WTC11 (cell line): ENCODE measurements around the gene MSI2. TPM values are rescaled to one million over a fixed set of nuclear protein-coding genes. Genes with fewer than 3 reads are reported as not detected.
A peak's percentile ranks its signal among the peaks of the same experiment; 100 is the strongest.

Experiments
- ATAC-seq: fragments of 200-7000 bp; cut with Tn5 transposase; 2 replicates; pipeline ENCODE4 v1.10.0; 2021; ENCODE audit warnings: mild to moderate bottlenecking, moderate library complexity
- CTCF ChIA-PET: fragments of 300-600 bp; sonication (Branson Sonifier 250); formaldehyde crosslinking; loops from one replicate; lab custom pipeline; 2021; ENCODE audit warnings: antibody characterized with exemption; lab: Charles Lee
- POLR2A ChIA-PET: fragments of 350-600 bp; sonication (Branson Sonifier 250); formaldehyde crosslinking; loops from one replicate; lab custom pipeline; 2021; ENCODE audit warnings: antibody characterized with exemption; lab: Charles Lee
- DNase-seq: peaks from one replicate; pipeline ENCODE4 v3.0.0; 2021; ENCODE audit warnings: low spot score
- H3K27ac Mint-ChIP-seq: 2 replicates; pipeline ENCODE4 v1.8.0; 2021; ENCODE audit warnings: mixed read lengths
- H3K27me3 Mint-ChIP-seq: 2 replicates; pipeline ENCODE4 v1.8.0; 2021; ENCODE audit warnings: low read depth, mild to moderate bottlenecking, moderate library complexity, mixed read lengths
- H3K36me3 Mint-ChIP-seq: 2 replicates; pipeline ENCODE4 v1.8.0; 2021; ENCODE audit warnings: mixed read lengths
- H3K4me1 Mint-ChIP-seq: 2 replicates; pipeline ENCODE4 v1.8.0; 2022; ENCODE audit warnings: mixed read lengths
- H3K4me3 Mint-ChIP-seq: 2 replicates; pipeline ENCODE4 v1.8.0; 2021; ENCODE audit warnings: mild to moderate bottlenecking, moderate library complexity, mixed read lengths
- H3K9me3 Mint-ChIP-seq: 2 replicates; pipeline ENCODE4 v1.8.0; 2021; ENCODE audit warnings: mixed read lengths
- ATF3 ChIP-seq: sonication (generic); formaldehyde crosslinking; conservative IDR thresholded peaks from 2 replicates; pipeline ENCODE4 v1.8.1; 2022; ENCODE audit warnings: mild to moderate bottlenecking, missing genetic modification reagents
- FOXK1 ChIP-seq: sonication (generic); formaldehyde crosslinking; IDR thresholded peaks from 2 replicates; pipeline ENCODE4 v1.8.0; 2022; ENCODE audit warnings: mild to moderate bottlenecking, moderate library complexity, missing genetic modification reagents
- GABPB1 ChIP-seq: sonication (generic); formaldehyde crosslinking; IDR thresholded peaks from 2 replicates; pipeline ENCODE4 v1.8.1; 2023; ENCODE audit warnings: mild to moderate bottlenecking, missing genetic modification reagents
- GRHL2 ChIP-seq: fragments of 250-450 bp; sonication (Bioruptor Pico); IDR thresholded peaks from 2 replicates; pipeline ENCODE4 v1.8.0; 2022; ENCODE audit warnings: mild to moderate bottlenecking, moderate library complexity; ENCODE audit not compliant: insufficient replicate concordance, severe bottlenecking
- IRF2 ChIP-seq: sonication (generic); formaldehyde crosslinking; IDR thresholded peaks from 2 replicates; pipeline ENCODE4 v1.8.0; 2022; ENCODE audit warnings: low read depth, missing genetic modification reagents, borderline replicate concordance
- RELA ChIP-seq: sonication (generic); formaldehyde crosslinking; IDR thresholded peaks from 2 replicates; pipeline ENCODE4 v1.8.1; 2022; ENCODE audit warnings: missing genetic modification reagents, mild to moderate bottlenecking, borderline replicate concordance
- RORB ChIP-seq: fragments of 250-450 bp; sonication (Bioruptor Pico); IDR thresholded peaks from 2 replicates; pipeline ENCODE4 v1.9.0; 2021; ENCODE audit warnings: mild to moderate bottlenecking
- ZBTB21 ChIP-seq: sonication (generic); formaldehyde crosslinking; IDR thresholded peaks from 2 replicates; pipeline ENCODE4 v1.8.1; 2023; ENCODE audit warnings: mild to moderate bottlenecking, missing genetic modification reagents, borderline replicate concordance
- ZNF138 ChIP-seq: sonication (generic); formaldehyde crosslinking; conservative IDR thresholded peaks from 2 replicates; pipeline ENCODE4 v1.8.1; 2022; ENCODE audit warnings: mild to moderate bottlenecking, moderate library complexity, missing genetic modification reagents
- ZNF396 ChIP-seq: fragments of 250-450 bp; sonication (Bioruptor Pico); IDR thresholded peaks from 2 replicates; pipeline ENCODE4 v1.8.0; 2021; ENCODE audit warnings: mild to moderate bottlenecking, moderate library complexity, borderline replicate concordance
- ZNF671 ChIP-seq: fragments of 250-450 bp; sonication (Bioruptor Pico); IDR thresholded peaks from 2 replicates; pipeline ENCODE4 v1.8.0; 2021; ENCODE audit warnings: mild to moderate bottlenecking
- total RNA-seq: library from RNA; stranded (reverse); gene quantifications from 3 replicates; pipeline ENCODE4 v1.2.3, GENCODE V29; 2021
- TF ChIP-seq, protein P1 (sequence below): sonication (generic); formaldehyde crosslinking; conservative IDR thresholded peaks from 2 replicates; pipeline ENCODE4 v1.8.1; 2023; ENCODE audit warnings: mild to moderate bottlenecking, low read depth, missing genetic modification reagents, moderate library complexity

MSI2 gene
- total RNA-seq, 1 experiment from 2014 or later, result 82.1 TPM

DNA sequence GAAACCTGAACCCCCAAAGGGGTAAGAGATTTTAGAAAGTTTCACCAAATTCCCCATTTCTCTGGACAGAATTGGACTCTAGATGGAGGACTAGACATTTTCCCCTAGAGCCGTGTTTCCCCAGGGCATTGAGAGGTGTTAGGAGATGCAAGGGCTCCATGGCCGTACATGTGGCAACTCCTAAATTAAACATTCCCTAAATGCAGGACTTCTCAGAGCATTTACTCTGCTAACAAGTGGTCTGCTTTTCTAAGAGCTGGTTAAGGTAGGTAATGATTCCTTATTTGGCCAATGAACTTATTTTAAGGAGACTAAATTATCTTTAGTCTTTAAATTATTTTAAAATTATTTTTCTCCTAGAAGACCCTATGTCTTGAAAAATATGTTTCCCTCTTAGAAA lies 200.9 kb downstream of the MSI2 start:
- no peak overlapping the region for H3K4me3 Mint-ChIP-seq
- TF ChIP-seq ZNF396 (CRISPR knock-in tag) (no peak), ZNF671 (CRISPR knock-in tag) (no peak)
- TF ChIP-seq, all 79 proteins: peak for 0
- Mint-ChIP-seq H3K36me3 (no peaks in the 10 kb centered on the region; the same call in 1 of the 2 replicates), H3K27me3 (no peaks in the 10 kb centered on the region), H3K4me1 (peaks cover 28% of the 10 kb centered on the region), H3K27ac (no peak overlapping the region), H3K9me3 (no peaks in the 10 kb centered on the region)
- ATAC-seq, result no peak
- no peak for DNase-seq
- ChIA-PET POLR2A (no interaction called here), CTCF (interaction anchor here (0.8 kb wide), 1 partner anchor 215 kb away, joined by 3 read pairs; no protein-coding TSS in a partner anchor)

- Mint-ChIP-seq H3K9me3 (no peaks in the 10 kb centered on the region), H3K27ac (0 out of 2 replicates have a peak overlapping the region, but pooled peaks have one; percentile 32), H3K4me3 (no peak overlapping the region), H3K36me3 (no peaks in the 10 kb centered on the region; the same call in 1 of the 2 replicates), H3K4me1 (peaks cover 36% of the 10 kb centered on the region), H3K27me3 (no peaks in the 10 kb centered on the region)
- TF ChIP-seq, protein P1, sequence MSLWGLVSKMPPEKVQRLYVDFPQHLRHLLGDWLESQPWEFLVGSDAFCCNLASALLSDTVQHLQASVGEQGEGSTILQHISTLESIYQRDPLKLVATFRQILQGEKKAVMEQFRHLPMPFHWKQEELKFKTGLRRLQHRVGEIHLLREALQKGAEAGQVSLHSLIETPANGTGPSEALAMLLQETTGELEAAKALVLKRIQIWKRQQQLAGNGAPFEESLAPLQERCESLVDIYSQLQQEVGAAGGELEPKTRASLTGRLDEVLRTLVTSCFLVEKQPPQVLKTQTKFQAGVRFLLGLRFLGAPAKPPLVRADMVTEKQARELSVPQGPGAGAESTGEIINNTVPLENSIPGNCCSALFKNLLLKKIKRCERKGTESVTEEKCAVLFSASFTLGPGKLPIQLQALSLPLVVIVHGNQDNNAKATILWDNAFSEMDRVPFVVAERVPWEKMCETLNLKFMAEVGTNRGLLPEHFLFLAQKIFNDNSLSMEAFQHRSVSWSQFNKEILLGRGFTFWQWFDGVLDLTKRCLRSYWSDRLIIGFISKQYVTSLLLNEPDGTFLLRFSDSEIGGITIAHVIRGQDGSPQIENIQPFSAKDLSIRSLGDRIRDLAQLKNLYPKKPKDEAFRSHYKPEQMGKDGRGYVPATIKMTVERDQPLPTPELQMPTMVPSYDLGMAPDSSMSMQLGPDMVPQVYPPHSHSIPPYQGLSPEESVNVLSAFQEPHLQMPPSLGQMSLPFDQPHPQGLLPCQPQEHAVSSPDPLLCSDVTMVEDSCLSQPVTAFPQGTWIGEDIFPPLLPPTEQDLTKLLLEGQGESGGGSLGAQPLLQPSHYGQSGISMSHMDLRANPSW (CRISPR knock-in tag), result no peak
- no peak for TF ChIP-seq ZNF138 (CRISPR knock-in tag)
- no peak for TF ChIP-seq RORB
- ChIA-PET POLR2A (no interaction called here), CTCF (no interaction called here)
- no peak for ATAC-seq
- no peak for DNase-seq
Measured at GRCh38 chr17:57458718-57459285, 202.5 kb downstream of the MSI2 start.

DNA sequence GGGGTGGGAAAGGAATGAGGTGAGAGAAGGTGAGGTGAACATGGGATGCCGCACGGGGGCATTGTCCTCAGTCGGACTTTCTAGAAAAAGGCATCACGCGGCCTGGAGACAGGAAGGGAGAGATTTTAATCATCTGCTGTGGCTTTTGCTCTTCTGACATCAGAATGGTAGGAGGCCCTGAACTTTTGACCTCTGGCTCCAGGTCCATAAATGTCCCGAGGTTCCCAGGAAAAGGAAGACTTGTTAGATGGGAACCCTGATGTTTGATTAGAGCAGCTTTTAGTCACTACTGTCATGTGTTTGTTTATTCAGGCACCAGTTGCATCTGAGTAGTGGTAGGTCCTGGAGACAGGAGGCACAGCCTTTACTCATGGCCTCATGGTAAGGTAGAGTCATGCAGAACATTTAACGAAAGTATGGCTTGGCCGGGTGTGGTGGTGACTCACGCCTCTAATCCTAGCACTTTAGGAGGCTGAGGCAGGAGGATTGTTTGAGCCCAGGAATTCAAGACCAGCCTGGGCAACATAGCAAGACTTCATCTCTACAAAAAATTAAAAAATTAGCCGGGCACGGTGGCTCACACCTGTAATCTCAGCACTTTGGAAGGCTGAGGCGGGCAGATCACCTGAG lies 203.1 kb downstream of the MSI2 start:
- CTCF ChIA-PET, result interaction anchor here (2.3 kb wide), 1 partner anchor 216 kb away, joined by 13 read pairs; no protein-coding TSS in a partner anchor
- no peak for ATAC-seq
- no peaks in the 10 kb centered on the region for H3K27me3 Mint-ChIP-seq
- no peaks in the 10 kb centered on the region; the same call in 1 of the 2 replicates for H3K36me3 Mint-ChIP-seq
- H3K27ac Mint-ChIP-seq, result no peak overlapping the region
- DNase-seq, result no peak
- POLR2A ChIA-PET, result no interaction called here
- H3K4me3 Mint-ChIP-seq, result no peak overlapping the region
- H3K9me3 Mint-ChIP-seq, result no peaks in the 10 kb centered on the region
- H3K4me1 Mint-ChIP-seq, result peaks cover 42% of the 10 kb centered on the region
- TF ChIP-seq RELA (CRISPR knock-in tag), result no peak
- peak; percentile 78 for TF ChIP-seq GABPB1 (CRISPR knock-in tag)

- H3K4me3 Mint-ChIP-seq, result no peak overlapping the region
- CTCF ChIA-PET, result interaction anchor here (1.0 to 2.3 kb wide), 3 partner anchors 11 to 218 kb away, joined by 3 to 13 read pairs (median 4); no protein-coding TSS in a partner anchor
- peaks cover 43% of the 10 kb centered on the region for H3K4me1 Mint-ChIP-seq
- POLR2A ChIA-PET, result no interaction called here
- H3K27ac Mint-ChIP-seq, result no peak overlapping the region
- H3K36me3 Mint-ChIP-seq, result no peaks in the 10 kb centered on the region; the same call in 1 of the 2 replicates
- TF ChIP-seq ATF3 (CRISPR knock-in tag) (no peak), IRF2 (no peak), FOXK1 (CRISPR knock-in tag) (no peak), GRHL2 (CRISPR knock-in tag) (no peak), ZBTB21 (CRISPR knock-in tag) (no peak)
- H3K9me3 Mint-ChIP-seq, result no peaks in the 10 kb centered on the region
- ATAC-seq (no peak), DNase-seq (no peak)
- H3K27me3 Mint-ChIP-seq, result no peaks in the 10 kb centered on the region
Measured at GRCh38 chr17:57461082-57461481, 204.8 kb downstream of the MSI2 start.
